Testis (tissue), 2 donors: ENCODE data around the gene BAD.

Experiments used
- CTCF ChIP-seq, 3 experiments: fragments of 450-650 bp in 2 of 3; fragments of 200-600 bp in 1 of 3; sonication (generic) in 1 of 3; IDR thresholded peaks; one replicate each; pipeline ENCODE4 v1.5.1; 2016 to 2019; ENCODE audit warnings: antibody characterized with exemption in 3 of 3, mild to moderate bottlenecking in 2 of 3, moderate library complexity in 1 of 3
- POLR2A ChIP-seq: fragments of 450-650 bp; IDR thresholded peaks from one replicate; pipeline ENCODE4 v1.6.1; 2017; ENCODE audit warnings: antibody characterized with exemption, mild to moderate bottlenecking, moderate library complexity

- no peak for TF ChIP-seq CTCF (IDR thresholded peaks at IDR 0.05)
- no peak for TF ChIP-seq POLR2A
Observed at GRCh38 chr11:64238999-64239398, 45.5 kb downstream of the BAD start.
